ENCODE data around the gene GLB1L3. TPM values are rescaled to one million over a fixed set of nuclear protein-coding genes. Genes with fewer than 3 reads are reported as not detected.

GLB1L3 gene
- total RNA-seq, 1 experiment from 2014 or later = not detected

- Histone ChIP-seq H3K4me1 (no peaks in the 10 kb centered on the region), H3K4me3 (ENCODE audit: low read depth, low read length) (no peak overlapping the region), H3K27me3 (replicated peaks; ENCODE audit: control insufficient read depth, insufficient read depth, low read length) (no peaks in the 10 kb centered on the region), H3K36me3 (ENCODE audit: control insufficient read depth, insufficient read depth, low read length) (no peaks in the 10 kb centered on the region), H3K9me3 (no peaks in the 10 kb centered on the region)
- H3K27ac Mint-ChIP-seq (ENCODE audit: unreplicated experiment) = no peak overlapping the region
- ChIA-PET CTCF (no interaction called here), POLR2A (no interaction called here)
- H3K36me3 Mint-ChIP-seq (ENCODE audit: insufficient read depth, unreplicated experiment) = no peaks in the 10 kb centered on the region
- no peak for TF ChIP-seq CTCF (IDR thresholded peaks at IDR 0.05; ENCODE audit: insufficient read depth in 1 of 2, low read depth in 1 of 2, low read length in 1 of 2, severe bottlenecking in 1 of 2, unreplicated experiment in 1 of 2)
- no peaks in the 10 kb centered on the region for H3K9me3 Mint-ChIP-seq (ENCODE audit: unreplicated experiment)
- no peak overlapping the region for H3K4me3 Mint-ChIP-seq (ENCODE audit: unreplicated experiment)
- no peaks in the 10 kb centered on the region for H3K4me1 Mint-ChIP-seq (ENCODE audit: low read depth, unreplicated experiment)
- no TSS peak for BruUV-seq (replicated peaks)
- H3K27me3 Mint-ChIP-seq (ENCODE audit: insufficient read depth, unreplicated experiment) = peaks cover 15% of the 10 kb centered on the region
- DNase-seq = no peak
- intact Hi-C loops (cut with micrococcal nuclease; ENCODE audit: unreplicated experiment) = no loop called here
Measured at GRCh38 chr11:134292661-134293060, 16.5 kb downstream of the GLB1L3 start.

- no peaks in the 10 kb centered on the region for H3K9me3 Mint-ChIP-seq (ENCODE audit: unreplicated experiment)
- no peaks in the 10 kb centered on the region for H3K4me1 Mint-ChIP-seq (ENCODE audit: low read depth, unreplicated experiment)
- H3K9me3 ChIP-seq = no peaks in the 10 kb centered on the region
- intact Hi-C loops (cut with micrococcal nuclease; ENCODE audit: unreplicated experiment) = no loop called here
- no peaks in the 10 kb centered on the region for H3K4me1 ChIP-seq
- H3K4me3 Mint-ChIP-seq (ENCODE audit: unreplicated experiment) = no peak overlapping the region
- H3K36me3 Mint-ChIP-seq (ENCODE audit: insufficient read depth, unreplicated experiment) = no peaks in the 10 kb centered on the region
- H3K4me3 ChIP-seq (ENCODE audit: low read depth, low read length) = no peak overlapping the region
- BruUV-seq (replicated peaks) = no TSS peak
- H3K27ac Mint-ChIP-seq (ENCODE audit: unreplicated experiment) = no peak overlapping the region
- ChIA-PET POLR2A (no interaction called here), CTCF (no interaction called here)
- H3K27me3 ChIP-seq (replicated peaks; ENCODE audit: control insufficient read depth, insufficient read depth, low read length) = no peaks in the 10 kb centered on the region
- no peak for TF ChIP-seq CTCF (IDR thresholded peaks at IDR 0.05; ENCODE audit: insufficient read depth in 1 of 2, low read depth in 1 of 2, low read length in 1 of 2, severe bottlenecking in 1 of 2, unreplicated experiment in 1 of 2)
- peak in 1 of 2 experiments; percentile 29 for DNase-seq
- peaks cover 11% of the 10 kb centered on the region for H3K27me3 Mint-ChIP-seq (ENCODE audit: insufficient read depth, unreplicated experiment)
- no peaks in the 10 kb centered on the region for H3K36me3 ChIP-seq (ENCODE audit: control insufficient read depth, insufficient read depth, low read length)
Measured at GRCh38 chr11:134293119-134294113, 17.2 kb downstream of the GLB1L3 start.

- Mint-ChIP-seq H3K27ac (ENCODE audit: unreplicated experiment) (no peak overlapping the region), H3K27me3 (ENCODE audit: insufficient read depth, unreplicated experiment) (peaks cover 15% of the 10 kb centered on the region), H3K4me1 (ENCODE audit: low read depth, unreplicated experiment) (no peaks in the 10 kb centered on the region), H3K36me3 (ENCODE audit: insufficient read depth, unreplicated experiment) (no peaks in the 10 kb centered on the region), H3K4me3 (ENCODE audit: unreplicated experiment) (no peak overlapping the region), H3K9me3 (ENCODE audit: unreplicated experiment) (no peaks in the 10 kb centered on the region)
- no peak for DNase-seq
- intact Hi-C loops (cut with micrococcal nuclease; ENCODE audit: unreplicated experiment) = no loop called here
- no peak overlapping the region for H3K4me3 ChIP-seq (ENCODE audit: low read depth, low read length)
- BruUV-seq (replicated peaks) = no TSS peak
- no peak for TF ChIP-seq CTCF (IDR thresholded peaks at IDR 0.05; ENCODE audit: insufficient read depth in 1 of 2, low read depth in 1 of 2, low read length in 1 of 2, severe bottlenecking in 1 of 2, unreplicated experiment in 1 of 2)
- no peaks in the 10 kb centered on the region for H3K4me1 ChIP-seq
- ChIA-PET POLR2A (no interaction called here), CTCF (no interaction called here)
- H3K27me3 ChIP-seq (replicated peaks; ENCODE audit: control insufficient read depth, insufficient read depth, low read length) = no peaks in the 10 kb centered on the region
- H3K36me3 ChIP-seq (ENCODE audit: control insufficient read depth, insufficient read depth, low read length) = no peaks in the 10 kb centered on the region
- H3K9me3 ChIP-seq = no peaks in the 10 kb centered on the region
Measured at GRCh38 chr11:134294664-134295063, 18.5 kb downstream of the GLB1L3 start.

Data from Caco-2 (cell line).